Caco-2 (cell line): ENCODE results near the gene PHLDA2. TPM values are rescaled to one million over a fixed set of nuclear protein-coding genes. Genes with fewer than 3 reads are reported as not detected.

Experiments used
- BruUV-seq: library from RNA; stranded (reverse); fragments of 400-500 nt; replicated peaks from 2 replicates; lab custom pipeline; 2021; lab: Mats Ljungman, UMichigan
- CTCF ChIA-PET: fragments of 300-600 bp; sonication (Branson Sonifier 250); formaldehyde crosslinking; loops from one replicate; lab custom pipeline; 2022; ENCODE audit warnings: antibody characterized with exemption; lab: Charles Lee
- POLR2A ChIA-PET: fragments of 300-600 bp; sonication (Branson Sonifier 250); formaldehyde crosslinking; loops from one replicate; lab custom pipeline; 2022; ENCODE audit warnings: antibody characterized with exemption; lab: Charles Lee
- DNase-seq, 2 experiments: peaks; one replicate each; pipeline versions ENCODE4 v3.0.0 to v3.0.0-alpha.2; 2020 to 2022
- H3K27me3 ChIP-seq: replicated peaks from 2 replicates; pipeline ENCODE4 v1.6.0; 2011; ENCODE audit warnings: low read length; ENCODE audit not compliant: control insufficient read depth, insufficient read depth
- H3K36me3 ChIP-seq: 2 replicates; pipeline ENCODE4 v1.5.1; 2011; ENCODE audit warnings: low read length; ENCODE audit not compliant: control insufficient read depth, insufficient read depth
- H3K4me1 ChIP-seq: fragments of 250-450 bp; sonication (Bioruptor Pico); 2 replicates; pipeline ENCODE4 v1.5.1; 2020; ENCODE audit warnings: mild to moderate bottlenecking
- H3K4me3 ChIP-seq: 2 replicates; pipeline ENCODE4 v1.5.1; 2011; ENCODE audit warnings: low read depth, mild to moderate bottlenecking, control low read depth, low read length
- H3K9me3 ChIP-seq: fragments of 250-450 bp; sonication (Bioruptor Pico); 2 replicates; pipeline ENCODE4 v1.5.1; 2020; ENCODE audit warnings: mild to moderate bottlenecking, moderate library complexity
- H3K27ac Mint-ChIP-seq: one replicate; pipeline ENCODE4 v1.8.0; 2022; ENCODE audit warnings: mixed read lengths; ENCODE audit not compliant: unreplicated experiment
- H3K27me3 Mint-ChIP-seq: one replicate; pipeline ENCODE4 v1.8.0; 2022; ENCODE audit warnings: mixed read lengths; ENCODE audit not compliant: insufficient read depth, unreplicated experiment
- H3K36me3 Mint-ChIP-seq: one replicate; pipeline ENCODE4 v1.8.0; 2022; ENCODE audit warnings: mild to moderate bottlenecking, mixed read lengths; ENCODE audit not compliant: insufficient read depth, unreplicated experiment
- H3K4me1 Mint-ChIP-seq: one replicate; pipeline ENCODE4 v1.8.0; 2022; ENCODE audit warnings: low read depth, mixed read lengths; ENCODE audit not compliant: unreplicated experiment
- H3K4me3 Mint-ChIP-seq: one replicate; pipeline ENCODE4 v1.8.0; 2022; ENCODE audit warnings: mild to moderate bottlenecking, moderate library complexity, mixed read lengths; ENCODE audit not compliant: unreplicated experiment
- H3K9me3 Mint-ChIP-seq: one replicate; pipeline ENCODE4 v1.8.0; 2022; ENCODE audit warnings: mixed read lengths; ENCODE audit not compliant: unreplicated experiment
- intact Hi-C: fragments of 100-400 bp; cut with micrococcal nuclease; formaldehyde crosslinking; loops from one replicate; pipeline ENCODE4 v1.10.0; 2022; ENCODE audit not compliant: unreplicated experiment
- total RNA-seq: library from RNA; stranded (reverse); gene quantifications from 2 replicates; pipeline ENCODE4 v1.2.3, GENCODE V29; 2022
- TF ChIP-seq, protein P1 (sequence below), 2 experiments: fragments of 200-600 bp in 1 of 2; IDR thresholded peaks; 1 replicate in 1 of 2; 2 replicates in 1 of 2; pipeline versions ENCODE4 v1.5.1 to v1.8.0; 2011 to 2022; ENCODE audit warnings: antibody characterized with exemption in 1 of 2, control low read depth in 1 of 2, inconsistent platforms in 1 of 2, low read depth in 1 of 2, low read length in 1 of 2, mild to moderate bottlenecking in 1 of 2, moderate library complexity in 1 of 2; ENCODE audit not compliant: insufficient read depth in 1 of 2, severe bottlenecking in 1 of 2, unreplicated experiment in 1 of 2

PHLDA2 gene
- total RNA-seq, 1 experiment from 2014 or later = 19.1 TPM

GRCh38 chr11:2901854-2902783 is 27.1 kb downstream of the PHLDA2 start:
- TF ChIP-seq, protein P1, sequence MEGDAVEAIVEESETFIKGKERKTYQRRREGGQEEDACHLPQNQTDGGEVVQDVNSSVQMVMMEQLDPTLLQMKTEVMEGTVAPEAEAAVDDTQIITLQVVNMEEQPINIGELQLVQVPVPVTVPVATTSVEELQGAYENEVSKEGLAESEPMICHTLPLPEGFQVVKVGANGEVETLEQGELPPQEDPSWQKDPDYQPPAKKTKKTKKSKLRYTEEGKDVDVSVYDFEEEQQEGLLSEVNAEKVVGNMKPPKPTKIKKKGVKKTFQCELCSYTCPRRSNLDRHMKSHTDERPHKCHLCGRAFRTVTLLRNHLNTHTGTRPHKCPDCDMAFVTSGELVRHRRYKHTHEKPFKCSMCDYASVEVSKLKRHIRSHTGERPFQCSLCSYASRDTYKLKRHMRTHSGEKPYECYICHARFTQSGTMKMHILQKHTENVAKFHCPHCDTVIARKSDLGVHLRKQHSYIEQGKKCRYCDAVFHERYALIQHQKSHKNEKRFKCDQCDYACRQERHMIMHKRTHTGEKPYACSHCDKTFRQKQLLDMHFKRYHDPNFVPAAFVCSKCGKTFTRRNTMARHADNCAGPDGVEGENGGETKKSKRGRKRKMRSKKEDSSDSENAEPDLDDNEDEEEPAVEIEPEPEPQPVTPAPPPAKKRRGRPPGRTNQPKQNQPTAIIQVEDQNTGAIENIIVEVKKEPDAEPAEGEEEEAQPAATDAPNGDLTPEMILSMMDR (IDR thresholded peaks at IDR 0.05; ENCODE audit: insufficient read depth in 1 of 2, low read depth in 1 of 2, low read length in 1 of 2, severe bottlenecking in 1 of 2, unreplicated experiment in 1 of 2) = no peak
- Histone ChIP-seq H3K4me1 (peaks cover 32% of the 10 kb centered on the region), H3K4me3 (peak overlapping the region; percentile 68), H3K9me3 (peaks cover 3% of the 10 kb centered on the region; the same call in 1 of the 2 replicates), H3K36me3 (no peaks in the 10 kb centered on the region; the same call in 1 of the 2 replicates), H3K27me3 (no peaks in the 10 kb centered on the region)
- intact Hi-C loops = loop anchor here (1.0 kb wide), 2 partner anchors 10 to 28 kb away; no protein-coding TSS in a partner anchor
- H3K27me3 Mint-ChIP-seq = no peaks in the 10 kb centered on the region
- POLR2A ChIA-PET = interaction anchor here (1.4 to 2.9 kb wide), 2 partner anchors 14 to 27 kb away, joined by 4 to 16 read pairs; partner anchors contain the start of gene PHLDA2
- H3K4me3 Mint-ChIP-seq = peak overlapping the region; percentile 76
- peaks cover 21% of the 10 kb centered on the region for H3K36me3 Mint-ChIP-seq
- BruUV-seq = no TSS peak
- peak; percentile 96 to 97 for DNase-seq
- CTCF ChIA-PET = interaction anchor here (0.6 to 1.6 kb wide), 8 partner anchors 13 to 222 kb away, joined by 3 to 16 read pairs (median 4); partner anchors contain the start of gene PHLDA2
- H3K4me1 Mint-ChIP-seq = peaks cover 22% of the 10 kb centered on the region
- H3K27ac Mint-ChIP-seq = peak overlapping the region; percentile 81
- peaks cover 18% of the 10 kb centered on the region for H3K9me3 Mint-ChIP-seq

DNA sequence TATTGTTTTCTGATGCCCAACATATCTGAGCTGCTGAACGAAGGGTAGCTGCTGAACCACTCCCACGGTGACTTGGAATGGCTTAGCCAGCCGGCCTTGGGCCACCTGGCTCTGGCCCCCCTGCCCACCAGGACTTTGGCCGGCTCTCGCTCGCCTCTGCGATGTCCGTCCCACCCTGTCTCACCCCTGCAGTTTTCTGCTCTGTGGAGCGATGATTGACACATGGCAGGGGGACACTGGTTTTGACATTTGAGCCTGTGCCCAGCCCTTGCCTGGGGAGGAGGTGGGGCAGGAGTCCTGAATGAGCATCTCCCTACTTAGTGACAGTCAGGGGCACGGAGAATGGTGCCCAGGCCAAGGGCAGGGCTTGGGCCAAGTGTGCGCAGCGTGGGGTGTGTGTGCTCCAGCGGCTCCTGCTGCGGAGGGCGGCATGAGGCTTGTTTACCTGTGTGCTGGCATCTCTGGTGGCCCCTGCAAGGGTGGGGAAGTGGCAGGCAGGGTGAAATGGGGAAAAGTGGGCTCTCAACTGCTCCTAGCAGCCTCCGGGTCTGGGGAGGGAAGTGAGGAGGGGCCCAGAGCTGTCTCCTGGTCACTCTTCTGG is 27.9 kb downstream of the PHLDA2 start:
- Mint-ChIP-seq H3K4me3 (peak overlapping the region; percentile 76), H3K36me3 (peaks cover 21% of the 10 kb centered on the region), H3K27ac (no peak overlapping the region), H3K4me1 (peaks cover 22% of the 10 kb centered on the region), H3K9me3 (peaks cover 18% of the 10 kb centered on the region), H3K27me3 (no peaks in the 10 kb centered on the region)
- no peaks in the 10 kb centered on the region for H3K27me3 ChIP-seq
- no TSS peak for BruUV-seq
- ChIA-PET POLR2A (no interaction called here), CTCF (interaction anchor here (0.9 to 1.5 kb wide), 2 partner anchors 12 to 23 kb away, joined by 5 read pairs; no protein-coding TSS in a partner anchor)
- H3K9me3 ChIP-seq = peaks cover 3% of the 10 kb centered on the region; the same call in 1 of the 2 replicates
- H3K36me3 ChIP-seq = no peaks in the 10 kb centered on the region; the same call in 1 of the 2 replicates
- TF ChIP-seq, protein P1 (IDR thresholded peaks at IDR 0.05; ENCODE audit: insufficient read depth in 1 of 2, low read depth in 1 of 2, low read length in 1 of 2, severe bottlenecking in 1 of 2, unreplicated experiment in 1 of 2) = no peak
- H3K4me1 ChIP-seq = peaks cover 32% of the 10 kb centered on the region
- H3K4me3 ChIP-seq = peak overlapping the region; percentile 68
- no peak for DNase-seq
- intact Hi-C loops = no loop called here
